ENCODE measurements around the gene GABRB2. TPM values are rescaled to one million over a fixed set of nuclear protein-coding genes. Genes with fewer than 3 reads are reported as not detected.

Gene GABRB2
- total RNA-seq, 2 experiments from 2014 or later = 1.4 to 5.1 TPM

DNA sequence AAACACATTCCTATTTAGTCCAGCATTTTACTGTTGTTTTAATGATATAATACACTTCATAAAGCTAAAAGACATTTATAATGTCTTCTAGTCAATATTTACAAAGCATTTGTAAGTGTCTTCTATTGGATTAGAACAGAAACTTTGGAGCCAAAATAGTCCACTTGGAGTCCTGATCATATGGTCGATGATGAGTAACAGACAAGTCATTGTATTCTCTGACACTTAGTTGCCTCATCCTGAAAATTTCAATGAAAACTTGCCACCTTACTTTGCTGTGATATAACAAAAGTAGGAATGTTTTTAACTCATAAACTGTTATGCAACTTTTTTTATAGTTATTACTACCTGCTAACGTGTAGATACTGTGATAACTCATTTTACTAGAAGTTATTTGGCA is 132.5 kb downstream of the GABRB2 start:
- no peak overlapping the region for H3K4me2 ChIP-seq (ENCODE audit: low read length)
- no peak overlapping the region for H2AFZ ChIP-seq (ENCODE audit: low read length)
- H3K9me2 ChIP-seq (ENCODE audit: insufficient read depth, low read length) = no peaks in the 10 kb centered on the region
- H3K9me3 ChIP-seq (ENCODE audit: low read length) = no peaks in the 10 kb centered on the region
- BruUV-seq (replicated peaks) = no TSS peak
- H3K36me3 ChIP-seq (ENCODE audit: insufficient read depth, low read length) = no peaks in the 10 kb centered on the region
- no peak overlapping the region for H3K27ac ChIP-seq (ENCODE audit: low read depth, low read length, poor library complexity, severe bottlenecking)
- intact Hi-C loops (cut with micrococcal nuclease; ENCODE audit: unreplicated experiment) = no loop called here
- CTCF ChIA-PET (ENCODE audit: unreplicated experiment) = no interaction called here
- H3K4me1 ChIP-seq (ENCODE audit: insufficient read depth, low read length, poor library complexity, severe bottlenecking) = no peaks in the 10 kb centered on the region
- DNase-seq (ENCODE audit: low spot score) = no peak
- POLR2A ChIA-PET = interaction anchor here (1.2 kb wide), 1 partner anchor 14 kb away, joined by 3 read pairs; no protein-coding TSS in a partner anchor
- no peak overlapping the region for H3K4me3 ChIP-seq (ENCODE audit: low read depth, low read length, poor library complexity, severe bottlenecking)
- H4K20me1 ChIP-seq (ENCODE audit: insufficient read depth, low read length) = no peaks in the 10 kb centered on the region
- TF ChIP-seq, protein P1, sequence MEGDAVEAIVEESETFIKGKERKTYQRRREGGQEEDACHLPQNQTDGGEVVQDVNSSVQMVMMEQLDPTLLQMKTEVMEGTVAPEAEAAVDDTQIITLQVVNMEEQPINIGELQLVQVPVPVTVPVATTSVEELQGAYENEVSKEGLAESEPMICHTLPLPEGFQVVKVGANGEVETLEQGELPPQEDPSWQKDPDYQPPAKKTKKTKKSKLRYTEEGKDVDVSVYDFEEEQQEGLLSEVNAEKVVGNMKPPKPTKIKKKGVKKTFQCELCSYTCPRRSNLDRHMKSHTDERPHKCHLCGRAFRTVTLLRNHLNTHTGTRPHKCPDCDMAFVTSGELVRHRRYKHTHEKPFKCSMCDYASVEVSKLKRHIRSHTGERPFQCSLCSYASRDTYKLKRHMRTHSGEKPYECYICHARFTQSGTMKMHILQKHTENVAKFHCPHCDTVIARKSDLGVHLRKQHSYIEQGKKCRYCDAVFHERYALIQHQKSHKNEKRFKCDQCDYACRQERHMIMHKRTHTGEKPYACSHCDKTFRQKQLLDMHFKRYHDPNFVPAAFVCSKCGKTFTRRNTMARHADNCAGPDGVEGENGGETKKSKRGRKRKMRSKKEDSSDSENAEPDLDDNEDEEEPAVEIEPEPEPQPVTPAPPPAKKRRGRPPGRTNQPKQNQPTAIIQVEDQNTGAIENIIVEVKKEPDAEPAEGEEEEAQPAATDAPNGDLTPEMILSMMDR (conservative IDR thresholded peaks at IDR 0.05; ENCODE audit: low read length) = no peak
- no peaks in the 10 kb centered on the region for H3K79me2 ChIP-seq (ENCODE audit: insufficient read depth, low read depth, low read length)

DNA sequence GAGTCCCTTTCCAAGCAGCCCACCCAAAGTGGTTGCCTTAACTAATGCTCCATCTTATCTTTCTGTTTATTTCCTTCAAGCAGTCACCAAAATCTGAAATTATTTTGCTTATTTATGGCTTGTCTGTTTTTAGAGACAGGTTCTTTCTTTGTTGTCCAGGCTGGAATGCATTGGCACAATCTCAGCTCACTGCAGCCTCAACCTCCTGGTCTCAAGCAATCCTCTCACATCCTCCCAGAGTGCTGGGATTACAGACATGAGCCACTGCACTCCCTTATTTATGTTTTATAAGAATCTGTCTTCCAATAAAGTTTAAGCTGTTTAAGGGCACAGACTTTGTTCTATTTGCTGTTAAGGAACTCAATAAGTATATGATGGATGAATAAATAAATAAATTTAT is 133.7 kb downstream of the GABRB2 start:
- POLR2A ChIA-PET = interaction anchor here (1.2 kb wide), 1 partner anchor 15 kb away, joined by 3 read pairs; no protein-coding TSS in a partner anchor
- Histone ChIP-seq H3K4me1 (ENCODE audit: insufficient read depth, low read length, poor library complexity, severe bottlenecking) (no peaks in the 10 kb centered on the region), H3K36me3 (ENCODE audit: insufficient read depth, low read length) (no peaks in the 10 kb centered on the region), H4K20me1 (ENCODE audit: insufficient read depth, low read length) (no peaks in the 10 kb centered on the region), H3K9me3 (ENCODE audit: low read length) (no peaks in the 10 kb centered on the region), H3K79me2 (ENCODE audit: insufficient read depth, low read depth, low read length) (no peaks in the 10 kb centered on the region), H3K27ac (ENCODE audit: low read depth, low read length, poor library complexity, severe bottlenecking) (no peak overlapping the region), H2AFZ (ENCODE audit: low read length) (no peak overlapping the region), H3K9me2 (ENCODE audit: insufficient read depth, low read length) (no peaks in the 10 kb centered on the region), H3K4me2 (ENCODE audit: low read length) (no peak overlapping the region), H3K4me3 (ENCODE audit: low read depth, low read length, poor library complexity, severe bottlenecking) (no peak overlapping the region)
- CTCF ChIA-PET (ENCODE audit: unreplicated experiment) = no interaction called here
- no TSS peak for BruUV-seq (replicated peaks)
- DNase-seq (ENCODE audit: low spot score) = no peak
- intact Hi-C loops (cut with micrococcal nuclease; ENCODE audit: unreplicated experiment) = no loop called here
- TF ChIP-seq EZH2phosphoT487 (IDR thresholded peaks at IDR 0.05; ENCODE audit: borderline replicate concordance, low read depth, low read length) = no peak
- TF ChIP-seq, protein P1 (conservative IDR thresholded peaks at IDR 0.05; ENCODE audit: low read length) = no peak

DNA sequence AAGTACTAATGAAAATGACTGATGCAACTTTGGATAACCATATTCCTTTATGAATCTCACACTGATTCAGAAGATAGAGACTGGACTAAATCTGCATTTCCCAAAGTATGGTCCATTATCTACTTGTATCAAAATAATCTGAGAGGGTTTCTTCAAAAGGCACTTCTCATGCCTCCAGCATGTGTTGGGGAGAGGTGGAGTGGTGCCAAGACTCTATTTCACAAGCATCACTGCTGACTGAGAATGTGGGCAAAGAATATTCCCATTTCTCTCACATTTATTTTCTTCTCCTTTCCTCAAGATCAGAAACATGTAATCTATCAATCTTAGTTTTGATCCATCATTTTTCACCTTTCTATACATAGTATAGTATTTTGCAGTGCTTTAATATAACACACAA is 135.4 kb downstream of the GABRB2 start:
- Histone ChIP-seq H3K4me3 (ENCODE audit: low read depth, low read length, poor library complexity, severe bottlenecking) (no peak overlapping the region), H3K9me3 (ENCODE audit: low read length) (no peaks in the 10 kb centered on the region), H3K4me1 (ENCODE audit: insufficient read depth, low read length, poor library complexity, severe bottlenecking) (no peaks in the 10 kb centered on the region), H3K79me2 (ENCODE audit: insufficient read depth, low read depth, low read length) (no peaks in the 10 kb centered on the region), H4K20me1 (ENCODE audit: insufficient read depth, low read length) (no peaks in the 10 kb centered on the region), H3K4me2 (ENCODE audit: low read length) (no peak overlapping the region), H3K27ac (ENCODE audit: low read depth, low read length, poor library complexity, severe bottlenecking) (no peak overlapping the region), H3K36me3 (ENCODE audit: insufficient read depth, low read length) (no peaks in the 10 kb centered on the region), H3K9me2 (ENCODE audit: insufficient read depth, low read length) (no peaks in the 10 kb centered on the region), H2AFZ (ENCODE audit: low read length) (no peak overlapping the region)
- TF ChIP-seq, protein P1 (conservative IDR thresholded peaks at IDR 0.05; ENCODE audit: low read length) = no peak
- TF ChIP-seq EZH2phosphoT487 (IDR thresholded peaks at IDR 0.05; ENCODE audit: borderline replicate concordance, low read depth, low read length) = no peak
- DNase-seq (ENCODE audit: low spot score) = no peak
- intact Hi-C loops (cut with micrococcal nuclease; ENCODE audit: unreplicated experiment) = no loop called here
- no TSS peak for BruUV-seq (replicated peaks)
- POLR2A ChIA-PET = no interaction called here
- CTCF ChIA-PET (ENCODE audit: unreplicated experiment) = no interaction called here
